Measurements from ENCODE around the gene HSPB8.

DNA sequence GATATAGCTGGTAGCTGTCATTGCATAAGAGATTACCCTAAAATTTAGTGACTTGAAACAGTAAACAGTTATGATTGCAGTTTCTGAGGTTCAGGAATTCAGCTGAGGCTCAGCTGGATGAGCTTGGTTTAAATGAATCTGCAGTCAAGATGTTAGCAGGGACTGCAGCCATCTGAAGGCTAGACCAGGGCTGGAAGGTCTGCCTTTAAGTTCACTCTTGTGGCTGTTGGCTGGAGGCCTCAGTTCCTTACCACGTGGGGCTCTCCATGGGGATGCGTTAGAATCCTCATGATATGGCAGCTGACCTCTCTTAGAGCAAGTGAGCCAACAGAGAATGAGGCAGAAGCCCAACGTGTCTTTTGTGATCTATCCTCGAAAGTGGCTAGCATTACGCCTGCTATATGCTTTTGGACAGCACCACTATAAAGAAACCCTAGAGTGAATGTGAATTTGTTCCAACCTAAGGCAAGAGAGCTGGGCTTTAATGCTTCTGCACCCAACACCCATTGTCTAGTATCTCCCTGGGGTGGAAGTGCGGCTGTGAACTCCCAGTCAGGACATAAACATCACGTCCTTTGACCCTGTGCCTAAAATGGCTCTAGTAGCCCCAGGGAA is 26.0 kb downstream of the HSPB8 start:
- TF ChIP-seq, protein P1, sequence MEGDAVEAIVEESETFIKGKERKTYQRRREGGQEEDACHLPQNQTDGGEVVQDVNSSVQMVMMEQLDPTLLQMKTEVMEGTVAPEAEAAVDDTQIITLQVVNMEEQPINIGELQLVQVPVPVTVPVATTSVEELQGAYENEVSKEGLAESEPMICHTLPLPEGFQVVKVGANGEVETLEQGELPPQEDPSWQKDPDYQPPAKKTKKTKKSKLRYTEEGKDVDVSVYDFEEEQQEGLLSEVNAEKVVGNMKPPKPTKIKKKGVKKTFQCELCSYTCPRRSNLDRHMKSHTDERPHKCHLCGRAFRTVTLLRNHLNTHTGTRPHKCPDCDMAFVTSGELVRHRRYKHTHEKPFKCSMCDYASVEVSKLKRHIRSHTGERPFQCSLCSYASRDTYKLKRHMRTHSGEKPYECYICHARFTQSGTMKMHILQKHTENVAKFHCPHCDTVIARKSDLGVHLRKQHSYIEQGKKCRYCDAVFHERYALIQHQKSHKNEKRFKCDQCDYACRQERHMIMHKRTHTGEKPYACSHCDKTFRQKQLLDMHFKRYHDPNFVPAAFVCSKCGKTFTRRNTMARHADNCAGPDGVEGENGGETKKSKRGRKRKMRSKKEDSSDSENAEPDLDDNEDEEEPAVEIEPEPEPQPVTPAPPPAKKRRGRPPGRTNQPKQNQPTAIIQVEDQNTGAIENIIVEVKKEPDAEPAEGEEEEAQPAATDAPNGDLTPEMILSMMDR (IDR thresholded peaks at IDR 0.05), result no peak
- no peak for TF ChIP-seq POLR2A (IDR thresholded peaks at IDR 0.05)

Measured in right lobe of liver (tissue), 4 donors.